Mucosa of stomach (tissue), 1 donor: Measurements from ENCODE around the gene SMIM21.

Experiments used
- H3K27me3 ChIP-seq: one replicate; pipeline ENCODE4 v1.7.0; 2013; ENCODE audit warnings: mild to moderate bottlenecking, low read length; ENCODE audit not compliant: control insufficient read depth, insufficient read depth
- H3K36me3 ChIP-seq: one replicate; pipeline ENCODE4 v1.7.0; 2013; ENCODE audit warnings: low read length; ENCODE audit not compliant: control insufficient read depth, insufficient read depth
- H3K4me1 ChIP-seq: one replicate; pipeline ENCODE4 v1.7.0; 2013; ENCODE audit warnings: mild to moderate bottlenecking, low read length; ENCODE audit not compliant: control insufficient read depth, insufficient read depth
- H3K4me3 ChIP-seq: one replicate; pipeline ENCODE4 v1.7.0; 2013; ENCODE audit warnings: low read length
- H3K9ac ChIP-seq: one replicate; pipeline ENCODE4 v1.7.0; 2013; ENCODE audit warnings: mild to moderate bottlenecking, low read length, moderate library complexity
- H3K9me3 ChIP-seq: one replicate; pipeline ENCODE4 v1.7.0; 2013; ENCODE audit warnings: mild to moderate bottlenecking, low read length, moderate library complexity; ENCODE audit not compliant: control insufficient read depth
- donor health status: Pancreatic carcinoma.

SMIM21 gene

DNA sequence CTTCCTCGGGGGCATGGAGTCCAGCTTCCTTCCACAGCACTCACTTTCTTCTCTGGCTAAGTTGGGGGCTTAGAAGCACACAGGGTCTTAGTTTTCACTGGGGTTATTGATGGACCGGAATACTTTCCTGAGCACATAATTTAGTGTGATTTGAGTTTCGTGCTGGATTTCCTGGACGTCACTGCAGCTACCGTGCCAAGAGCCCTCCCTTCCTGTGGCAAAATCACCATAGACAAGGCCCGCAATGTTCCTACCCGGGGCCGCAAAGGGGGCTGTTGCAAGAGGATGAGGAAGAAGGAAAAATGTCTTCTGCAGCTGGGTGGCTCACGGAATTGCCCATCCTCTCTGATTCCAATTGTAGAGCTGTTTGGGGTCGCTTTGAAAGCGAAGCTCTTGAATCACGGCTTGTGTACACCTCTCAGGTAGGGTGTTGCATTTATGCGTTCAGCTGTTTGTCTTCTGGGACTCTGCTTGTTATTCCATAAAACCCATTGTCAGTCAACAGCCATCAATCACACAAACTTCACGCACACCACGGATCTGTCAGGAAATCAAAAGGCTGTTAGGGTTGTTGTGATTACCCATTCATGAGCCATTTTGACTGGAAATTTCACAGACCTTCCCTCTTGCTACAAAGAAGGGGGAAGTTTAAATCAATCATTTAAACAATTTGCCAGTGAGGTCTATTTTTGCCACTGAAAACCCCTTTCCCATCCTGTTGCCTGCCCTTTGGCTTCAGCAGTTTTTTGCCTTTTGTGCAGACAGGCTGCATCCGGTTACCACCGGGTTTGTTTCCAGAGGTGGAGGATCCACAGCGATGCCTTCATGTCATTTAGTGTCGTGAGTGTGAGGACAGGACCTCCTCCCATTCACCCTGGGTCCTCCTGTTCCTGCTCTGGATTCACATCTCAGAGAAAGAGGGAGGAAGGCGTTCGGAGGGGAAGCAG lies 36.0 kb downstream of the SMIM21 start:
- H3K4me1 ChIP-seq: no peaks in the 10 kb centered on the region
- H3K36me3 ChIP-seq: no peaks in the 10 kb centered on the region
- no peaks in the 10 kb centered on the region for H3K27me3 ChIP-seq
- H3K9me3 ChIP-seq: no peaks in the 10 kb centered on the region
- H3K4me3 ChIP-seq: no peak overlapping the region
- H3K9ac ChIP-seq: no peak overlapping the region

GRCh38 chr18:75390854-75391253 lies 36.6 kb downstream of the SMIM21 start:
- no peaks in the 10 kb centered on the region for H3K36me3 ChIP-seq
- no peaks in the 10 kb centered on the region for H3K4me1 ChIP-seq
- H3K4me3 ChIP-seq: no peak overlapping the region
- no peak overlapping the region for H3K9ac ChIP-seq
- H3K9me3 ChIP-seq: no peaks in the 10 kb centered on the region
- no peaks in the 10 kb centered on the region for H3K27me3 ChIP-seq

DNA sequence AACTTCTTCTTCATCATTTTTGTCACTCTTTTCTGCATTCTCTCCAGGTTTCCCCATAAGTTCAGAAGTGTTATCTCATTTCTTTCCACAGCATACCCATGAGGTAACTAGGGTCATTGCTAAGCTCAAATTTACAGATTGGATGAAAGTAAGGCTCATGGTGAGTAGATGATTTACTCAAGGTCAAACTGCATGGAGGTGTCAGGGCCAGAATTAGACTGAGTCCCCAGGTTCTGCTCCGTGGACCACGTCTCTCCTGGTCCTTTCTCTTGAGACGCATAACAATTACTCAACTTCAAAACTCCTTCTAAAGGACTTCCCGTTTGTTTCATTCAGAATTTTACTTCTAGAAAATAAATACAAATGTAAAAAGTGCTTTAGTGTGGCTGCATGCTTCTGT lies 43.4 kb downstream of the SMIM21 start:
- H3K9me3 ChIP-seq: no peaks in the 10 kb centered on the region
- no peaks in the 10 kb centered on the region for H3K27me3 ChIP-seq
- no peaks in the 10 kb centered on the region for H3K4me1 ChIP-seq
- no peak overlapping the region for H3K9ac ChIP-seq
- H3K4me3 ChIP-seq: no peak overlapping the region
- H3K36me3 ChIP-seq: no peaks in the 10 kb centered on the region

DNA sequence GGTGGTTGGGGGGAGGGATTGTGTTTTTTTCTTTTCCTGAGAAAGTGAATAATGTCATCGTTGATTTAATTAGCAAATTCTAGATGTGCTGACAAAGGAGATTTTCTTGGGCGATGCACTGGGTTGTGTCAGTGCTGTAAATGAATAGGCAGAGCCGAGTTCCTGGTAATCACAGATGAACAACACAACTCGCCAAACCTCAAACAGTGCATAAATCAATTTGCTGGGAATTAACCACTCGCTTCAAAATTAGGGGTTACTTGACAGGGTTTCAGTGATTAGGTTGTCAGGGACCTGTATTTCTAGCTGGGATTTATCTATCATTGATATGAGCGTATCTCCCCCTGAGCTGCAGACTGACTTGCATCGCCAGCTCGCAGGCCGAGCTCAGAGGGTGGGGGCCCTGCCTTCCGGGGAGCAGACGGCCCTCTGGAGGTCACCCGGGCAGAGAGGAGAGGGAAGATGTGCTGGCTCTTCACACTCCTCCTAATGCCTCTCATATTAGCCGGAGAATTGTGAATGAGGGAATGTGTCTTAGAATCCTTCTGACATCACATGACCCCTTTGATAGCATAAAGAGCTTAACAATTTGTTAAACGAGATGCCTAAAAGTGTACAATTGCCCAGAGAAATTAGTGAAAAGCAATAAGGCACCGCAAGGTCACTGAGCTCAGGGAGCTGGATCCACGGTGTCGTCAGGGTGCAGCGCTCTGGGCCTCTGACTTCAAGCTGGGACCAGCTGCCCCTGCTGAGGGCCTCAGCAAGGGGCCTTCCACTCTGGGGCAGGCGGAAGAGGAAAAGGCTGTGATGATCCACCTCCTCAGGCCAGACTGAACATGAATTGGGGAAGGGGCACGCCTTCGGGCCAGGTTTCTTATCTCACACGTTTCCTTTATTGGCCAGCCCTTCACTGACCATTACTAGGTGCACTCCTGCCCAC lies 48.9 kb downstream of the SMIM21 start:
- H3K27me3 ChIP-seq: no peaks in the 10 kb centered on the region
- H3K9ac ChIP-seq: no peak overlapping the region
- no peaks in the 10 kb centered on the region for H3K36me3 ChIP-seq
- no peaks in the 10 kb centered on the region for H3K9me3 ChIP-seq
- H3K4me3 ChIP-seq: no peak overlapping the region
- H3K4me1 ChIP-seq: no peaks in the 10 kb centered on the region

GRCh38 chr18:75377926-75378325 lies 49.6 kb downstream of the SMIM21 start:
- Histone ChIP-seq H3K27me3 (no peaks in the 10 kb centered on the region), H3K4me3 (no peak overlapping the region), H3K36me3 (no peaks in the 10 kb centered on the region), H3K9ac (no peak overlapping the region), H3K4me1 (no peaks in the 10 kb centered on the region), H3K9me3 (no peaks in the 10 kb centered on the region)

GRCh38 chr18:75377258-75377657 lies 50.2 kb downstream of the SMIM21 start:
- no peaks in the 10 kb centered on the region for H3K36me3 ChIP-seq
- no peaks in the 10 kb centered on the region for H3K27me3 ChIP-seq
- no peak overlapping the region for H3K9ac ChIP-seq
- H3K4me3 ChIP-seq: no peak overlapping the region
- H3K4me1 ChIP-seq: no peaks in the 10 kb centered on the region
- no peaks in the 10 kb centered on the region for H3K9me3 ChIP-seq

DNA sequence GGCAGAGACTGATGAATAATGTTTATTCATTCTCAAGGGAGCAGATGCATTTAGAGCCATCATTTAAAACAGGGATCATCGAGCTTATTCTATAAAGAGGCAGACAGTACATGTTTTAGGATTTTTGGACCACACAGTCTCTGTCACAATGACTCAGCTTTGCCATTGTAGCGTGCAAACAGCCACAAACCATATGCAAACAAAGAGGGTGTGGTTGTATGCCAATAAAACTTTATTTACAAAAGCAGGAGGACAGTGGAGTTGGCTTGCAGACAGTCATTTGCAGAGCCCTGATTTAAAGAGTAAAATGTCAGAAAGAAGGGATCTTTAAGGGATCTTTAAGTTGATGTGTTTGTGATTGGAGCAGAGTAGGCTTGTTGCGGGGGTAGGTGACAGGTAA lies 51.5 kb downstream of the SMIM21 start:
- Histone ChIP-seq H3K4me3 (no peak overlapping the region), H3K4me1 (no peaks in the 10 kb centered on the region), H3K27me3 (no peaks in the 10 kb centered on the region), H3K9me3 (no peaks in the 10 kb centered on the region), H3K9ac (no peak overlapping the region), H3K36me3 (no peaks in the 10 kb centered on the region)

- no peaks in the 10 kb centered on the region for H3K9me3 ChIP-seq
- H3K4me1 ChIP-seq: no peaks in the 10 kb centered on the region
- H3K4me3 ChIP-seq: no peak overlapping the region
- no peak overlapping the region for H3K9ac ChIP-seq
- H3K27me3 ChIP-seq: no peaks in the 10 kb centered on the region
- H3K36me3 ChIP-seq: no peaks in the 10 kb centered on the region
Observed at GRCh38 chr18:75375341-75375740, 52.2 kb downstream of the SMIM21 start.

GRCh38 chr18:75374466-75374865 lies 53.0 kb downstream of the SMIM21 start:
- H3K4me1 ChIP-seq: no peaks in the 10 kb centered on the region
- no peak overlapping the region for H3K9ac ChIP-seq
- no peak overlapping the region for H3K4me3 ChIP-seq
- no peaks in the 10 kb centered on the region for H3K27me3 ChIP-seq
- no peaks in the 10 kb centered on the region for H3K36me3 ChIP-seq
- no peaks in the 10 kb centered on the region for H3K9me3 ChIP-seq

- no peaks in the 10 kb centered on the region for H3K9me3 ChIP-seq
- no peak overlapping the region for H3K9ac ChIP-seq
- H3K4me3 ChIP-seq: no peak overlapping the region
- H3K36me3 ChIP-seq: no peaks in the 10 kb centered on the region
- no peaks in the 10 kb centered on the region for H3K27me3 ChIP-seq
- no peaks in the 10 kb centered on the region for H3K4me1 ChIP-seq
Observed at GRCh38 chr18:75369026-75369721, 58.3 kb downstream of the SMIM21 start.

DNA sequence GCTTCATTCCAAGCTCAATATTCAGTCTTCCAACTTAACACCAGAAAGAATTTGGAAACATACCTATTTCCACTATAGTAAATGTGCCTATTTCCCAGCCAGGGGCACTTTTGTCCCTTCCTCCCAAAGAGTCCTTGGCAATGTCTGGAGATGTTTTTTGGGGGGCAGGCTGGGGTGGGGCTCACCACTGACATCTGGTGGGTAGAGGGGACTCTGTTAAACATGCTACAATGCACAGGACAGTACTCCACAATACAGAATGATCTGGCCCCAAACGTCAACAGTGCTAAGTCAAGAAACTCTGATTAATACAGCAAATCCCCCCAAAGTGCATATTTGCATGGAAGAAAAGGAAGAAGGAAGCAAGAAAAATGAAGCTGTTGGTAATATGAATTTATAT lies 61.7 kb downstream of the SMIM21 start:
- Histone ChIP-seq H3K4me1 (no peaks in the 10 kb centered on the region), H3K4me3 (no peak overlapping the region), H3K9ac (no peak overlapping the region), H3K27me3 (no peaks in the 10 kb centered on the region), H3K9me3 (no peaks in the 10 kb centered on the region), H3K36me3 (no peaks in the 10 kb centered on the region)
